Right kidney (tissue), 1 donor: ENCODE data around the gene TAS2R41.
"Not testable (repeated sequence)": the region's sequence is repeated elsewhere in the genome, so short reads cannot be mapped to it uniquely, and the experiment has no call there.

Experiments
- DNase-seq: peaks from one replicate; pipeline ENCODE4 v3.0.0-alpha.2; 2016

TAS2R41 gene

DNA sequence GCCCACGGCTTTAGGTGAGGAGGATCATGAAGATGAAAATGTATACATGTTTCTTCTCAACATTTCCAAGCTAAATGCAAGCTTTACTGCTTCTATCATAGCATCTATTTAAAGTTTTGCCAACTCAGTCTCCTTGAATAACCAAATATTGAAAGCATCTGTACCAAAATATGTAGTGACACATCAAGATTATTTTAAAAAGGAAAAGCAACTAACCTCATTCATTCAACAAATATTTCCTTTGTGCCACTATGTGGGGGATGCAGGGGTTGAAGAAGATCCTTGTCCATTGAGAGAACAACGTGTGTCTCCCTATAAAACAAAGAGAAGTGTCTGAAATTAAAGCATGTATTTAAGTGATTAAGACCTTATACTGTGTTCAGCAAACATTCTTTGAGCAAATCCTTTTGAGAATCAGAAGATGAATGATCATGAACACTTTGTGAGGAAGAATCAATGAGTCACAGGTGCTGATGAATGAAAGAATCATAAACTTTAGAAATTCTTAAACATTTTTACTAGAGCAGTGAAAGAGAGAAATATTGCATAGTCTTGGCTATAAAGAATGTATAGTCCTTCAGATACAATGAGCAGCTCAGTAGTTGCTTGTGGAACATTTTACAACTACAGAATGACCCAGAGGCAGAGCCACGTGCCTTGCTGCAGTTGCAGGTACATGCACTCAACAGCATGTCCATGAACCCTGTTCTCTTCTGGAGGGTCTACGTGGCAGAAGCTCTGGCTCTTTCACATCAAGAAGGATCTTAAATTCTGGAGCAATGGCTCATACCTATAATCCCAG is 20.5 kb upstream of the TAS2R41 start:
- DNase-seq = no peak

- no peak for DNase-seq
Measured at GRCh38 chr7:143458263-143458662, 19.4 kb upstream of the TAS2R41 start.

DNA sequence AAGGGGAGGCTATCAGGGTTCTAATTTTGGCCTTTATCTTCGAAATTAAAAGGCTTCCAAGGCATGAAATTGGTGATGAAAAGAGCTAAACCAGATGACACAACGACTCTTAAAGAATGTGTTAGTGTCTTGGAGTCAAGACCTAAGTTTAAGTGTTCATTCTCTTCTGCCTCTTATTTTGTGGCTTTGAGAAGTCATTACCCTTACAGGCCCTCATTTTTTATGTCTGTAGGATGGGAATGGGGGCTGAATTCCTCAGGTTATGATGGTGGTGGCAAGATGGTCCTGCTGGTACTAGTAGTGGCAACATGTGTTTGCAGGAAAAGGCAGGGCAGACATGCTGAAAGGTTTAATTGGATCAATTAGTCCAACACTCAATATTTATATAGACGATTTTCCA is 19.0 kb upstream of the TAS2R41 start:
- no peak for DNase-seq

- DNase-seq = no peak
Measured at GRCh38 chr7:143459359-143459758, 18.3 kb upstream of the TAS2R41 start.

DNA sequence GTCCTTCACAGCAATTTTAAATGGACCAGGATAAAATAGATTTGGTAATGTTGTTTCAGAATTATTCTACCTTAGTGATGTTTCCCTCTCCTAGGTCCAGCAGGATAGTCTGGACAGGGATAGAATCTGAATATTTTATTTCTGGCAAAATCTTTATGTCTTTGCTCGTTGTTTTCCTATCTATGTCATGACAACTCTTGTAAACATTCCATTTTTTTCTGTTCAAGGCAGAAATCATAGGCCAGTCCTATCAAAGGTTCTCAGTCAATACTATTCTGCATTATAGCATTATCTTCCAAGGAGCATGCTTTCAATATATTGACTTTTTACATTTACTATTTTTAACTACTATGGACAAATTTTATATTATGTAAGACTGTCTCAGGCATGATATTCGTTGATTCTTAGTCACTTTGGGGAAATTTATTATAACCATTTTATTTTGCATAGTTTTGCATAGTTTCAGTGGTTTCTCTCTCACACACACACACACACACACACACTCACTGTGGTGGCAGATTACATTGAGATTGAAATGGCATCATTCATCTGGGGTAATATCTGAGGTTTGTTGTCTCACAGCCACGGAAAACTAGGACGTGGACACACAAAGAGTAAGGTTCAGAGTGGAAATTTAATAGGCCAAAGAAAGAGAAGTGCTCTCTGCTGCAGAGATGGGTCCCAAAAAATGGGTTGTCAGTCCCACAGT is 17.2 kb upstream of the TAS2R41 start:
- no peak for DNase-seq

GRCh38 chr7:143462045-143462444 is 15.6 kb upstream of the TAS2R41 start:
- DNase-seq = no peak

- no peak for DNase-seq
Measured at GRCh38 chr7:143463556-143463955, 14.1 kb upstream of the TAS2R41 start.

GRCh38 chr7:143463957-143464356 is 13.7 kb upstream of the TAS2R41 start:
- DNase-seq = no peak

GRCh38 chr7:143467724-143468123 is 9.9 kb upstream of the TAS2R41 start:
- DNase-seq = no peak

DNA sequence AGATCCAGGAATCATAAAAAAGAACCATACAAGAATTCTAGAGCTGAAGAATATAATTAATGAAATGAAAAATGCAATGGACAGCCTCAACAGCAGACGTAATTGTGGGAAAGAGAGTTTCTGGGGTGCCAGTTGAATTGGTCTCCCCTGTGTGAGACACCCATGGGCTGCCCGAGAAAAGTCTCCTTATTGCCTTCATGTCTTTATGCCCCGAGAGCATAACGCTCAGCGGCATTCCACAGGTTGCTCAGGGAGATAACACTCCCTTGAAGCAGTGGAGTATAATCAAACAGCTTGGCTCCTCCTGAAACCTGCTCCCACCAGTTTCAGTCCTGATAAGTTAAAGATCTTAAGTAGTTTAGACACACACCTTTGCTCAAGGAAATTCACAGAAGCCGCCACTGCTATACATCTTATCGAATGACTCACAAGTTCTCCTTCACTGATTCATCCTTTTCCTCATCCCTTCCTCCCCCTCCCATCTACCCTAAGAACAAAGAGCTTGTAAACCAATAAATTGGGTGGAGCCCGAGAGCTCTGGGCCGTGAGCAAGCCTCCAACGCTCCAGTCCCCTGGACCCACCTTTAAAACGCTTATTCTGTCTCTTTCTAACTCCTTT is 5.5 kb upstream of the TAS2R41 start:
- DNase-seq = not testable (repeated sequence)

GRCh38 chr7:143479055-143479766 is 1.5 kb downstream of the TAS2R41 start:
- no peak for DNase-seq

DNA sequence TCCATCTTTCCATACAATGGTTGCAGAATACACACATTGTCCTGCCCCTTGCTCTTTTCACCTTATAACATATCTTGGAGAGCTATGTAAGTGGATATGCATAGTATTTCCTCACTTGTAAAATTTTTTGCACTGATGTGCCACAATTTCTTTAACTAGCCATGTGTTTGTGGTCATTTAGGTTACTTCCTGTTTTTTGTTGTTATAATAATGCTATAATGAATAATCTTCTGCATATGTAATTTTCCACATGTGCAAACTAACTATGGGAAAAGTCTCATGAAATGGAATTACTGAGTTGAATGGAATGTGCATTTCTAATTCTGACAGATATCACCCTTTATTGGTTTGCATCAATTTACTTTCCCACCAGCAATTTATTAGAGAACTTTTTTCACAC is 2.8 kb downstream of the TAS2R41 start:
- no peak for DNase-seq

DNA sequence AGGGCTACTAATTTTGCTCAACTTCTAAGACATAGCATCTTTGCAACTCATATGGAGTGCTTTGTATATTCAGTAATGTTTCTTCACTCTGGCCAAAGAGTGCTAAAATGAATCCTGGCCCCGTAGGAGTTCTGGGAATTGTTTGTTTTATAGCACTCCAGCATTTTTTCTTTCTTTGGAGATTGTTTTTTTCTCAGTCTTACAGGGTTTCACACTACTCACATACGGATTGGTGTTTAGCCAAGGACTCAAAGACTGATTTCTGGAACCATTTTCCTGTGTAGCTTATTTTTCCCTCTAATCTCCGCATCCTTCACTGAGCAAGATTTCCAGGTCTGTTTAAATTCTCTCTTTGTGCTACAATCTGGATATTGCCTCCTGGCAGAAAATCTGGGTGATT is 6.4 kb downstream of the TAS2R41 start:
- no peak for DNase-seq

- no peak for DNase-seq
Measured at GRCh38 chr7:143485094-143485493, 7.4 kb downstream of the TAS2R41 start.

DNA sequence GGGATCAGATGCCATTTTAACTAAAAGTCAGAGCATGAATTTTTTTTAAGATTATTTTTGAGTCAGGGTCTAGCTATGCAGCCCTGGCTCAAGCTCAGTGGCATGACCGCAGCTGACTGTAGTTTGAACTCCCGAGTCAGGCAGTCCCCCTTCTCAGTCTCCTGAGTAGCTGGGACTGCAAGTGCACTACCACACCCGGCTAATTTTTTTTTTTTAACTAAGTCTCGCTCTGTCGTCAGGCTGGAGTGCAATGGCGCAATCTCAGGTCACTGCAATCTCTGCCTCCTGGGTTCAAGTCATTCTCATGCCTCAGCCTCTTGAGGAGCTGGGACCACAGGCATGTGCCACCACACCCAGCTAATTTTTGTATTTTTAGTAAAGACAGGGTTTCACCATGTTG is 7.8 kb downstream of the TAS2R41 start:
- DNase-seq = no peak

GRCh38 chr7:143486266-143486665 is 8.6 kb downstream of the TAS2R41 start:
- DNase-seq = not testable (repeated sequence)

DNA sequence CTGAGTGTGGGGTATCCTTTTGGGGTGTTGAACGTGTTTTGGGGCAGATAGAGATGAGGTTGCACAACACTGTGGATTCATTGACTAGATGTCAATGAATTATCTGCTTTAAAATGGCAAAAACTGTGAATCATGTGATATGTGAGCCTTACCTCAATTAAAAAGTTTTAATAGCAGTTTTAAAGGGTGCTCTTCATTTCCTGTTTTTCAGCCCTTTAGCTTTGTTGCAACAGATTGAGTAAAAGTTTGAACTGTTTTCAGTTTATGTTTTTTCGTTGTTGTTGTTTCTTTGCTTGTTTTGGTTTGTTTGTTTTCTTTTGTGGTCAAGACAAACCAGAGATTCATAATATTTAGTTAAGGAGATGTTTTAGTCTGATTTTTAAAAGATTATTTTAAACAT is 9.4 kb downstream of the TAS2R41 start:
- DNase-seq = no peak

GRCh38 chr7:143487566-143487965 is 9.9 kb downstream of the TAS2R41 start:
- no peak for DNase-seq

GRCh38 chr7:143490717-143491306 is 13.1 kb downstream of the TAS2R41 start:
- DNase-seq = no peak

GRCh38 chr7:143492043-143492471 is 14.4 kb downstream of the TAS2R41 start:
- DNase-seq = no peak

DNA sequence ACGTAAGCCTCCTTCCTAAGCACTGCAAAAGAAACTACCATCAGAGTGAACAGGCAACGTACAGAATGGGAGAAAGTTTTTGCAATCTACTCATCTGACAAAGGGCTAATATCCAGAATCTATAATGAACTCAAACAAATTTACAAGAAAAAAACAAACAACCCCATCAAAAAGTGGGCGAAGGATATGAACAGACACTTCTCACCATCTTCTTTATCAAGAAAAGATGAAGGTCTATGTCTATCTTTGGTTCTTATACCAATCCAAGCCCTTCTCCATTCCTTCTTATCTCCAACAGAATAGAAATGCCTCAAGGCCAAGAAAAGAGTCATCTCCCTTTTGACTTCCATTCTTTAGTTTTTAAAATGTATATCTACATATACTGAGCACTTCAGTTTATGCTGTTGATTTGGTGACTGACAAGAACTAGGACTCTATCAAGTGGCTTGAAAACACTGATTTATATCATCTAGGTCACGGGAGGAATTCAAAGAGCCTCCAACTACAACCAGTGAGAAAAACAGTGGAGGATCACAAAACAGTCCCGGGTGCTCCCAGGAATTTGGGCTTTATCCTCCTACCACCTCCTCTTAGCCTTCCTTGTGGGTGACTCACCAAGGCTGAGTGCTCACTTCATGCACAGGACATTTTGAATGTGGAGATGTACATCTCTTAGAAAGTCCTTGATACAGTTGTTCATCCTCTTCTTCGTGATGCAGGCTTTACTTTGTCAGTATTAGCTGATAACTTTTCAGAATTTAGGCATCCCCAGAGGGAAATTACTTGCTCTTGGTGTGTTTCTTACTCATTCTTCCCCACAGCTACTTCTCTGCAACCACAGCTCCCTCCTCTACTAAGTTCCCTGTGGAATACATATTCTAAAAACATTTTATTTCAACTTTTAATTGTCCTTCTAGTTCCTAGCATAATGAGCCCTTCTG is 15.4 kb downstream of the TAS2R41 start:
- DNase-seq = no peak
